22Rv1 (cell line): Measurements from ENCODE around the gene INPP5D.

Source experiments
- H3K27ac ChIP-seq: fragments of 450-650 bp; 2 replicates; pipeline ENCODE4 v1.5.1; 2017
- CTCF ChIP-seq: fragments of 450-650 bp; IDR thresholded peaks from 2 replicates; pipeline ENCODE4 v1.5.1; 2017; ENCODE audit warnings: mild to moderate bottlenecking
- ZFX ChIP-seq: fragments of 450-650 bp; IDR thresholded peaks from 2 replicates; pipeline ENCODE4 v1.6.1; 2017; ENCODE audit warnings: antibody characterized with exemption, borderline replicate concordance

The INPP5D gene

GRCh38 chr2:233055362-233055761, 4.8 kb upstream of the INPP5D start:
- no peak for TF ChIP-seq CTCF
- no peak for TF ChIP-seq ZFX
- H3K27ac ChIP-seq, result no peak overlapping the region

GRCh38 chr2:233056961-233057605, 3.1 kb upstream of the INPP5D start:
- H3K27ac ChIP-seq, result no peak overlapping the region
- no peak for TF ChIP-seq ZFX
- TF ChIP-seq CTCF, result no peak

GRCh38 chr2:233058717-233059546, 1.2 kb upstream of the INPP5D start:
- H3K27ac ChIP-seq, result no peak overlapping the region
- TF ChIP-seq ZFX (no peak), CTCF (no peak)

GRCh38 chr2:233059547-233059796, 670 bp upstream of the INPP5D start:
- H3K27ac ChIP-seq, result no peak overlapping the region
- TF ChIP-seq CTCF (no peak), ZFX (no peak)

GRCh38 chr2:233060501-233060979, 398 bp downstream of the INPP5D start:
- TF ChIP-seq CTCF, result no peak
- no peak for TF ChIP-seq ZFX
- H3K27ac ChIP-seq, result no peak overlapping the region

GRCh38 chr2:233060980-233061590, 943 bp downstream of the INPP5D start:
- no peak overlapping the region for H3K27ac ChIP-seq
- TF ChIP-seq ZFX (no peak), CTCF (no peak)
